ENCODE data around the gene GALNTL6.
"Not testable (repeated sequence)": the region's sequence is repeated elsewhere in the genome, so short reads cannot be mapped to it uniquely, and the experiment has no call there.

GALNTL6 gene

GRCh38 chr4:172887358-172887757, 1074.2 kb downstream of the GALNTL6 start:
- not testable (repeated sequence) for DNase-seq

GRCh38 chr4:172887959-172888358, 1074.8 kb downstream of the GALNTL6 start:
- DNase-seq, result no peak

GRCh38 chr4:172892300-172892699, 1079.1 kb downstream of the GALNTL6 start:
- DNase-seq, result no peak

DNA sequence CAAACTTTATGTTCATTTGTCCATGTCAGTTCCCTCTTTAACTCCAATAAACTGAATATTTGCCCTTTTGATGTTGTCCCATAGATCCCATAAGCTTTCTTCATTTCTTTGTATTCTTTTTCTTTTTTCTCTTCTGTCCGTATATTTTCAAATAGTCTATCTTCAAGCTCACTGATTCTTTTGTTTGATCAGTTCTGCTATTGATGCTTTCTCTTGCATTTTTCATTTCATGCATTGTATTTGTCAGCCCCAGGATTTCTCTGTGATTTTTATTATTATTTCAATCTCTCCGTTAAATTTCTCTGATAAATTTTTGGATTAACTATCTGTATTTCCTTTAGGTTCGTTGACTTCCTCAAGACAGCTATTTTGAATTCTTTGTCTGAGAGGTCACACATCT, 1082.5 kb downstream of the GALNTL6 start:
- DNase-seq, result no peak

- DNase-seq, result no peak
These were observed 1083.8 kb downstream of the GALNTL6 start for GRCh38 chr4:172897046-172897445.

- DNase-seq, result no peak
These were observed 1085.5 kb downstream of the GALNTL6 start for GRCh38 chr4:172898715-172899114.

DNA sequence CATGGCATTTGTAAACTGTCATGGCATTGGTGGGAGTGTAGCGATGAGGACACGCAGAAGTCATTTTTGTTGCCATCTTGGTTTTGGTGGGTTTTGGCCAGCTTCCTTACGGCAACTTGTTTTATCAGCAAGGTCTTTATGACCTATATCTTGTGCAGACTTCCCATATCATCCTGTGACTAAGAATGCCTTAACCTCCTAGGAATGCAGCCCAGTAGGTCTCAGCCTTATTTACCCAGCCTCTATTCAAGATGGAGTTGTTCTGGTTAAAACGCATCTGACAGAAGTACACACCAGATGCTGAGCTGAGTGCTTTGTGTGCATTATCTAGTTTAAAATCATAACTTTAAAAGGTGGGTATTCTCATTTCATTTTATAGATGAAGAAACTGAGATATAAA, 1086.7 kb downstream of the GALNTL6 start:
- no peak for DNase-seq

DNA sequence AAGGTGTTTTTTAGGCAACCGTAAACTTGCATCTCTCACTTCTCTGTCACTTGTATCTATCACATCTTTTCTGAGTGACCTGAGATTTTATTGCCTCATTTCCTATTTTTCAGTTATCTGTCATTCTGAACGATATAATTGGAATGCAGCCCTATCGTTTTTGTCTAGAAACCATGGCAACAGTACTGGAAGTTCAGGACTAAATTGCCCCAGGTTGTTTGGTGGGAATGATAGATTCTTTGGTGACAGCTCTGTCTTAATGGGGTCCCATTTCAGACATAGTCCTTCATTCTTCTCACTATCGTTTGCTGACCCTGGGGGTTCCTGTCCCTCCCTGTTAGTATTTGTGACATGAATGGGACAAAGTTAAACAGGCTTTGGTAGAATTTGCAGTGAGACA, 1087.7 kb downstream of the GALNTL6 start:
- DNase-seq, result no peak

DNA sequence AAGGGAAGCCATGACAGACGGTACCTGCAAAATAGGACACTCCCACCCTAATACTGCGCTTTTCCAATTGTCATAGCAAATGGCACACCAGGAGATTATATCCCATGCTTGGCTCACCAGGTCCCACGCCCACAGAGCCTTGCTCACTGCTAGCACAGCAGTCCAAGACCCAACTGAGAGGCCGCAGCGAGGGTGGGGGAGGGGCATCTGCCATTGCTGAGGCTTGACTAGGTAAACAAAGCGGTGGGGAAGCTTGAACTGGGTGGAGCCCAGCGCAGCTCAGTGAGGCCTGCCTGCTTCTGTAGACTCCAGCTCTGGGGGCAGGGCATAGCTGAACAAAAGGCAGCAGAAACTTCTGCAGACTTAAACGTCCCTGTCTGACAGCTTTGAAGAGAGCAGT, 1099.3 kb downstream of the GALNTL6 start:
- not testable (repeated sequence) for DNase-seq

- not testable (repeated sequence) for DNase-seq
These were observed 1104.2 kb downstream of the GALNTL6 start for GRCh38 chr4:172917403-172917802.

DNA sequence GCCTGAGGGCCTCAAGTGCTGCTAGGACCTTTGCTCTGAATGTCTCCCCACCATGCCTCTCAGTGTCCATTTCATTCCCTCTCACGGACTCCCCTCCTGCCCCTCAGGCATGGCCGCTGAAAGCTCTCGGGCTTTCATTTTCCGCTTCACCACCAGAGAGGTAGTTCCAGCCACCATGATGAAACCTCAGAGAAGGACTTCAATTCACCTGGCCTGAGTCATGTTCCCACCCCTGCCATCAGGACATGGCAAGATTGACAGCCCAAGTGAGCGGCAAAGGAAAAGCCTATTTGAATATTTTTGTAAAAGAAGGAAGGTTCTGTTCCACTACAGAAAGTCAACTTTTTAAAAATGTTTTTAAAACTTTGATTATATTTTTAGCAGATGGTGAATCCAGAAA, 1106.1 kb downstream of the GALNTL6 start:
- DNase-seq, result no peak

GRCh38 chr4:172927096-172927814, 1114.1 kb downstream of the GALNTL6 start:
- no peak for DNase-seq

- no peak for DNase-seq
These were observed 1115.1 kb downstream of the GALNTL6 start for GRCh38 chr4:172928347-172928746.

- no peak for DNase-seq
These were observed 1125.0 kb downstream of the GALNTL6 start for GRCh38 chr4:172938072-172938829.

GRCh38 chr4:172938870-172939269, 1125.7 kb downstream of the GALNTL6 start:
- DNase-seq, result no peak

GRCh38 chr4:172942840-172943239, 1129.6 kb downstream of the GALNTL6 start:
- DNase-seq, result no peak

GRCh38 chr4:172945611-172946010, 1132.4 kb downstream of the GALNTL6 start:
- DNase-seq, result no peak

DNA sequence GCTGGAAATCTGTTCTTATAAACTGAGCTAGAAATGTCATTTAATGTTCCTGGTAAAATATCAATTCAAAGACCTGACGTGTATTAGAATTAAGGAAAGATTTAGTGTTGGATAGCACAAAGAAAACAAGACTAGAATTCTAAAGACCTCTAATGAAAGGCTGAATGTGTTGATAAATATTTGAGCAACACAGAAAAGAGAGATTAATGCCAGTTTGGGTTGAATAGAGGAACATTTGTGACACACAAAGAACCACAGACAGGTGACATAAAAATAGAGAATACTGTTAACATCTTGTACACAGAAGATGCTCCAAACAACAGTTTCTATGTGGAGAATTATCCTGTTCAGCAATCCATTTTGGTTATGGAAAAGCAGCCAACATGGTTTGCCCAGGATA, 1133.3 kb downstream of the GALNTL6 start:
- DNase-seq, result no peak

GRCh38 chr4:172947594-172947993, 1134.4 kb downstream of the GALNTL6 start:
- peak; percentile 1 for DNase-seq

DNA sequence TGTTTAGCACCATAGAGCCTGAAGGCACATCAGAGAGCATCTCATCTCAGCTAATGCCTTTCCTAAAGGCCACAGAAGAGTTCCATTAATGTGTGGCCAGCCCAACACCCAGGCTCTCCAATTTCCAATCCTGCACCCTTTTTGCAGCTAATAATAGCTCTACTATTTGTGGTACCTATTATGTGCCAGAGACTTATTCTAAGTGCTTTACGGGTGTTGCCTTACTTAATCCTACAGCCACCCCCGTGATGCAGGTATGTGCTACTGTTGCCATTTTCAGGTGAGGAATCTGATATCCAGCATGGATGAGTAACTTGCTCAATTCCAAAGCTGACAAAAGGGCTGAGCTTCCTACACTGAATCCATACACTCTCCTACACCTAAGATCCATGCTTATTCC, 1137.8 kb downstream of the GALNTL6 start:
- no peak for DNase-seq

GRCh38 chr4:172951679-172952451, 1138.7 kb downstream of the GALNTL6 start:
- DNase-seq, result no peak

DNA sequence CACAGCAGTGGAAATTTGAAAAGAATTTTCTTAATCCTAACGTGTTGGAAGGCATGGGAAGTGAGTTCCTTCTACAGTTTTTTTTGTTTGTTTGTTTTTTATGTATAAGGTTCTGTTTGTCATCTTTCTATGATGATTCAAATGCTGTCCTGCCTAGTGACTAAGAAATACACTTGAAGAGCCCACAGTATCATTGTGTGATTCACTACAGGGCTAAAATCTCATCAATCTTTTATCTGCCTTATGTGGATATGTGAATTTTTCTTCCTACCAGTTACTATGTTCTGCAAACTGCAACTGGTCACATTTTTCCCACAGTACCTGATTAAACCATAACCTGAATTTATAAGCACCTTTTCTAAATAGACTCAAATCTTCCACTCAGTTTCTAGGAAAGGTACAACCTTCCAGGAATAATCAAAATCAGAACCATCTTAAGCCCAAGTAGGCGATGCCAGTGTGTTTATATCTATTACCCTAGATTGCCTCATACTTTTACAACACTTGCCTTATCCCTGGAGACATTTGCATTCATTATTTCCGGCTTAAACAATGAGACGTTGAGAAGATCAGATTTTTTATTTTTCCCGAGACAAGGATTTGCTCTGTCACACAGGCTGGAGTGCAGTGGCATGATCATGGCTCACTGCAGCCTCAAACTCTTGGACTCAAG, 1140.8 kb downstream of the GALNTL6 start:
- DNase-seq, result no peak

GRCh38 chr4:172956340-172956739, 1143.1 kb downstream of the GALNTL6 start:
- DNase-seq, result not testable (repeated sequence)

Measured in fibroblast of skin of back (primary cell).